ENCODE measurements around the gene RAB36. TPM values are rescaled to one million over a fixed set of nuclear protein-coding genes. Genes with fewer than 3 reads are reported as not detected.

Gene RAB36
- total and polyA plus RNA-seq, 9 of the 15 experiments (the other 6 are each of a cell fraction or from before 2014, with no cell fraction given): 0.04 to 0.50 (median 0.08) TPM; not detected in 3

DNA sequence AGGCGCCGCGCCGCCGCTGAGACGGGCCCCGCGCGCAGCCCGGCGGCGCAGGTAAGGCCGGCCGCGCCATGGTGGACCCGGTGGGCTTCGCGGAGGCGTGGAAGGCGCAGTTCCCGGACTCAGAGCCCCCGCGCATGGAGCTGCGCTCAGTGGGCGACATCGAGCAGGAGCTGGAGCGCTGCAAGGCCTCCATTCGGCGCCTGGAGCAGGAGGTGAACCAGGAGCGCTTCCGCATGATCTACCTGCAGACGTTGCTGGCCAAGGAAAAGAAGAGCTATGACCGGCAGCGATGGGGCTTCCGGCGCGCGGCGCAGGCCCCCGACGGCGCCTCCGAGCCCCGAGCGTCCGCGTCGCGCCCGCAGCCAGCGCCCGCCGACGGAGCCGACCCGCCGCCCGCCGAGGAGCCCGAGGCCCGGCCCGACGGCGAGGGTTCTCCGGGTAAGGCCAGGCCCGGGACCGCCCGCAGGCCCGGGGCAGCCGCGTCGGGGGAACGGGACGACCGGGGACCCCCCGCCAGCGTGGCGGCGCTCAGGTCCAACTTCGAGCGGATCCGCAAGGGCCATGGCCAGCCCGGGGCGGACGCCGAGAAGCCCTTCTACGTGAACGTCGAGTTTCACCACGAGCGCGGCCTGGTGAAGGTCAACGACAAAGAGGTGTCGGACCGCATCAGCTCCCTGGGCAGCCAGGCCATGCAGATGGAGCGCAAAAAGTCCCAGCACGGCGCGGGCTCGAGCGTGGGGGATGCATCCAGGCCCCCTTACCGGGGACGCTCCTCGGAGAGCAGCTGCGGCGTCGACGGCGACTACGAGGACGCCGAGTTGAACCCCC lies 35.8 kb downstream of the RAB36 start (continued):
- TF ChIP-seq, protein P1, sequence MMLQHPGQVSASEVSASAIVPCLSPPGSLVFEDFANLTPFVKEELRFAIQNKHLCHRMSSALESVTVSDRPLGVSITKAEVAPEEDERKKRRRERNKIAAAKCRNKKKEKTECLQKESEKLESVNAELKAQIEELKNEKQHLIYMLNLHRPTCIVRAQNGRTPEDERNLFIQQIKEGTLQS (IDR thresholded peaks at IDR 0.05): no peak
- TF ChIP-seq, protein P1 (CRISPR knock-in tag; conservative IDR thresholded peaks at IDR 0.05): 0 out of 2 replicates have a peak, but pooled peaks have one; percentile 72
- TF ChIP-seq, protein P2, sequence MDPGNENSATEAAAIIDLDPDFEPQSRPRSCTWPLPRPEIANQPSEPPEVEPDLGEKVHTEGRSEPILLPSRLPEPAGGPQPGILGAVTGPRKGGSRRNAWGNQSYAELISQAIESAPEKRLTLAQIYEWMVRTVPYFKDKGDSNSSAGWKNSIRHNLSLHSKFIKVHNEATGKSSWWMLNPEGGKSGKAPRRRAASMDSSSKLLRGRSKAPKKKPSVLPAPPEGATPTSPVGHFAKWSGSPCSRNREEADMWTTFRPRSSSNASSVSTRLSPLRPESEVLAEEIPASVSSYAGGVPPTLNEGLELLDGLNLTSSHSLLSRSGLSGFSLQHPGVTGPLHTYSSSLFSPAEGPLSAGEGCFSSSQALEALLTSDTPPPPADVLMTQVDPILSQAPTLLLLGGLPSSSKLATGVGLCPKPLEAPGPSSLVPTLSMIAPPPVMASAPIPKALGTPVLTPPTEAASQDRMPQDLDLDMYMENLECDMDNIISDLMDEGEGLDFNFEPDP (CRISPR knock-in tag; IDR thresholded peaks at IDR 0.05): no peak
- TF ChIP-seq RBM25 (IDR thresholded peaks at IDR 0.05; ENCODE audit: low read depth, low read length, severe bottlenecking) (no peak), HDAC3 (IDR thresholded peaks at IDR 0.05; ENCODE audit: borderline replicate concordance, partially characterized antibody) (no peak), ASH1L (IDR thresholded peaks at IDR 0.05; ENCODE audit: borderline replicate concordance, low read depth, partially characterized antibody) (no peak), SRF (CRISPR knock-in tag; IDR thresholded peaks at IDR 0.05) (no peak), DIDO1 (tag; IDR thresholded peaks at IDR 0.05; ENCODE audit: low read depth) (no peak), ILK (tag; IDR thresholded peaks at IDR 0.05; ENCODE audit: borderline replicate concordance, low read depth) (no peak)
- TF ChIP-seq, protein P3, sequence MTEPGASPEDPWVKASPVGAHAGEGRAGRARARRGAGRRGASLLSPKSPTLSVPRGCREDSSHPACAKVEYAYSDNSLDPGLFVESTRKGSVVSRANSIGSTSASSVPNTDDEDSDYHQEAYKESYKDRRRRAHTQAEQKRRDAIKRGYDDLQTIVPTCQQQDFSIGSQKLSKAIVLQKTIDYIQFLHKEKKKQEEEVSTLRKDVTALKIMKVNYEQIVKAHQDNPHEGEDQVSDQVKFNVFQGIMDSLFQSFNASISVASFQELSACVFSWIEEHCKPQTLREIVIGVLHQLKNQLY (CRISPR knock-in tag; conservative IDR thresholded peaks at IDR 0.05): peak in 1 of 2 experiments; percentile 94; a peak in 2 of 4 replicates

Measured in K562 (cell line).